Measurements from ENCODE around the gene DDIT4.

DNA sequence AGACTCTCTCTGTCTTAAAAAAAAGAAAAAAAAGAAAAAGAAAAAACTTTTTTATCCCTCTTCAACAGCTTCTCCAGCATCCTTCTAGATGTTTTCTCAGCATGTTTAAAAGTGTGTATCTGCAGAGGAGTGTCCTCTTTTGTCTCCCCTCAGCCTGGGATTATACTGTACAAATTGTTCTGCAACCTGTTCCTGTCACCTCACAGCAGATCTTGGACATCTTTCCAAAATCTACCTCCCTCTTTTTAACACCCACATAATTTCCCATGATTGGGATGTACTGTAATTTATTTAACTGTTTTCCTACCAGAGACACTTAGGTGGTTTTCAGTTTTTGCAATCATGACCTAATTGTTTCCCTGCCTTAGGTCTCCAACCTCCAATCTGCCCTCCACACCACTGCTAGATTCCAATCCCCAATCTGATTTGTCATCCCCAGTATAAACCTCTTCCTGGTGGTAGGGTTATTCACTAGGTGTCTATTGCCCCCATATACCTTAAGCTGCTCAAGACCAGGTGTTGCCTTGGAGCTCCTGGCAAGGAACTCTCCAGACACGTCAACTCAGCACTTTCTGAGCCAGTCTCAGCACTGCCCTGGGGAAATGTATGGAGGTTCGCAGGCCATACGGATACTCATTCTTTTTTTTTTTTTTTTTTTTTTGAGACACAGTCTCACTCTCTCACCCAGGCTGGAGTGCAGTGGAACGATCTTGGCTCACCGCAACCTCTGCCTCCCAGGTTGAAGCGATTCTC is 17.6 kb upstream of the DDIT4 start:
- TF ChIP-seq, protein P1, sequence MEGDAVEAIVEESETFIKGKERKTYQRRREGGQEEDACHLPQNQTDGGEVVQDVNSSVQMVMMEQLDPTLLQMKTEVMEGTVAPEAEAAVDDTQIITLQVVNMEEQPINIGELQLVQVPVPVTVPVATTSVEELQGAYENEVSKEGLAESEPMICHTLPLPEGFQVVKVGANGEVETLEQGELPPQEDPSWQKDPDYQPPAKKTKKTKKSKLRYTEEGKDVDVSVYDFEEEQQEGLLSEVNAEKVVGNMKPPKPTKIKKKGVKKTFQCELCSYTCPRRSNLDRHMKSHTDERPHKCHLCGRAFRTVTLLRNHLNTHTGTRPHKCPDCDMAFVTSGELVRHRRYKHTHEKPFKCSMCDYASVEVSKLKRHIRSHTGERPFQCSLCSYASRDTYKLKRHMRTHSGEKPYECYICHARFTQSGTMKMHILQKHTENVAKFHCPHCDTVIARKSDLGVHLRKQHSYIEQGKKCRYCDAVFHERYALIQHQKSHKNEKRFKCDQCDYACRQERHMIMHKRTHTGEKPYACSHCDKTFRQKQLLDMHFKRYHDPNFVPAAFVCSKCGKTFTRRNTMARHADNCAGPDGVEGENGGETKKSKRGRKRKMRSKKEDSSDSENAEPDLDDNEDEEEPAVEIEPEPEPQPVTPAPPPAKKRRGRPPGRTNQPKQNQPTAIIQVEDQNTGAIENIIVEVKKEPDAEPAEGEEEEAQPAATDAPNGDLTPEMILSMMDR (IDR thresholded peaks at IDR 0.05), result no peak
- TF ChIP-seq POLR2A (IDR thresholded peaks at IDR 0.05), result no peak
